Neuronal stem cell (in vitro differentiated cells): Measurements from ENCODE around the gene ERI3.

Experiments
- DNase-seq: peaks from one replicate; pipeline ENCODE4 v3.0.0-alpha.2; 2013; ENCODE audit warnings: low spot score
- H2AFZ ChIP-seq: one replicate; pipeline ENCODE4 v1.6.1; 2013; ENCODE audit warnings: mild to moderate bottlenecking, low read length, inconsistent platforms
- H2AK5ac ChIP-seq: 2 replicates; pipeline ENCODE4 v1.6.1; 2013; ENCODE audit warnings: low read depth, mild to moderate bottlenecking, inconsistent platforms, low read length, moderate library complexity, mixed read lengths
- H2BK120ac ChIP-seq: 2 replicates; pipeline ENCODE4 v1.6.1; 2013; ENCODE audit warnings: low read depth, mild to moderate bottlenecking, inconsistent platforms, low read length, moderate library complexity, mixed read lengths
- H2BK12ac ChIP-seq: one replicate; pipeline ENCODE4 v1.6.1; 2013; ENCODE audit warnings: low read length, inconsistent platforms
- H2BK15ac ChIP-seq: 2 replicates; pipeline ENCODE4 v1.6.1; 2013; ENCODE audit warnings: mild to moderate bottlenecking, low read length, inconsistent platforms, mixed read lengths
- H2BK5ac ChIP-seq: one replicate; pipeline ENCODE4 v1.6.1; 2013; ENCODE audit warnings: inconsistent platforms, mild to moderate bottlenecking, low read length, moderate library complexity
- H3K14ac ChIP-seq: one replicate; pipeline ENCODE4 v1.6.1; 2013; ENCODE audit warnings: low read length, inconsistent platforms
- H3K18ac ChIP-seq: 2 replicates; pipeline ENCODE4 v1.6.1; 2013; ENCODE audit warnings: low read length, inconsistent platforms
- H3K23ac ChIP-seq: 2 replicates; pipeline ENCODE4 v1.6.1; 2013; ENCODE audit warnings: low read depth, mild to moderate bottlenecking, mixed read lengths, low read length, inconsistent platforms; ENCODE audit not compliant: poor library complexity
- H3K27ac ChIP-seq: replicated peaks from 3 replicates; pipeline ENCODE4 v1.5.1; 2013; ENCODE audit warnings: low read length, inconsistent platforms
- H3K27me3 ChIP-seq, 3 experiments: 2 replicates each; pipeline ENCODE4 v1.6.1; 2013; ENCODE audit warnings: low read length in 3 of 3, mild to moderate bottlenecking in 2 of 3, inconsistent platforms in 1 of 3, low read depth in 1 of 3, mixed read lengths in 1 of 3, moderate library complexity in 1 of 3; ENCODE audit not compliant: control insufficient read depth in 3 of 3, insufficient read depth in 3 of 3
- H3K36me3 ChIP-seq, 2 donors: replicated peaks in 1 of 2; 2 replicates each; pipeline ENCODE4 v1.6.1; 2013; ENCODE audit warnings: low read length in 2 of 2; ENCODE audit not compliant: control insufficient read depth in 2 of 2, insufficient read depth in 2 of 2
- H3K4ac ChIP-seq: 2 replicates; pipeline ENCODE4 v1.6.1; 2013; ENCODE audit warnings: inconsistent platforms, mild to moderate bottlenecking, low read length, moderate library complexity
- H3K4me1 ChIP-seq, 2 donors: 1 replicate in 1 of 2; 2 replicates in 1 of 2; pipeline ENCODE4 v1.6.1; 2013; ENCODE audit warnings: low read length in 2 of 2, low read depth in 1 of 2; ENCODE audit not compliant: control insufficient read depth in 2 of 2, insufficient read depth in 1 of 2
- H3K4me2 ChIP-seq: one replicate; pipeline ENCODE4 v1.6.1; 2013; ENCODE audit warnings: mild to moderate bottlenecking, low read length, inconsistent platforms; ENCODE audit not compliant: insufficient read depth, poor library complexity, severe bottlenecking
- H3K4me3 ChIP-seq, 2 donors: 2 replicates each; pipeline ENCODE4 v1.5.1; 2013; ENCODE audit warnings: low read length in 2 of 2, mild to moderate bottlenecking in 2 of 2, inconsistent platforms in 1 of 2, moderate library complexity in 1 of 2
- H3K79me1 ChIP-seq: one replicate; pipeline ENCODE4 v1.6.1; 2013; ENCODE audit warnings: low read depth, mild to moderate bottlenecking, inconsistent platforms, low read length, moderate library complexity
- H3K9ac ChIP-seq: one replicate; pipeline ENCODE4 v1.6.1; 2013; ENCODE audit warnings: mild to moderate bottlenecking, low read depth, low read length, inconsistent platforms; ENCODE audit not compliant: poor library complexity
- H3K9me3 ChIP-seq, 2 donors: replicated peaks in 1 of 2; 2 replicates each; pipeline versions ENCODE3 to v1.6.1; 2013; ENCODE audit warnings: low read length in 2 of 2, mild to moderate bottlenecking in 2 of 2, inconsistent platforms in 1 of 2, low read depth in 1 of 2, mixed read lengths in 1 of 2, moderate library complexity in 1 of 2; ENCODE audit not compliant: control insufficient read depth in 2 of 2, insufficient read depth in 1 of 2
- H4K8ac ChIP-seq: one replicate; pipeline ENCODE4 v1.6.1; 2013; ENCODE audit warnings: low read depth, mild to moderate bottlenecking, inconsistent platforms, low read length, moderate library complexity
- H4K91ac ChIP-seq: one replicate; pipeline ENCODE4 v1.6.1; 2013; ENCODE audit warnings: low read length, low read depth, mild to moderate bottlenecking, inconsistent platforms; ENCODE audit not compliant: poor library complexity
- WGBS, 2 donors: extraction: QIAGEN DNeasy Blood & Tissue Kit; methylation state at CpG; one replicate each; pipeline ENCODE4 v1.1.7; 2013; ENCODE audit warnings: missing lambda C conversion rate in 2 of 2, mixed read lengths in 1 of 2; ENCODE audit not compliant: insufficient read length in 2 of 2, insufficient replicate concordance in 1 of 2; ENCODE audit errors: extremely low coverage in 2 of 2; 5-methylcytosine and 5-hydroxymethylcytosine counted together

Gene ERI3

DNA sequence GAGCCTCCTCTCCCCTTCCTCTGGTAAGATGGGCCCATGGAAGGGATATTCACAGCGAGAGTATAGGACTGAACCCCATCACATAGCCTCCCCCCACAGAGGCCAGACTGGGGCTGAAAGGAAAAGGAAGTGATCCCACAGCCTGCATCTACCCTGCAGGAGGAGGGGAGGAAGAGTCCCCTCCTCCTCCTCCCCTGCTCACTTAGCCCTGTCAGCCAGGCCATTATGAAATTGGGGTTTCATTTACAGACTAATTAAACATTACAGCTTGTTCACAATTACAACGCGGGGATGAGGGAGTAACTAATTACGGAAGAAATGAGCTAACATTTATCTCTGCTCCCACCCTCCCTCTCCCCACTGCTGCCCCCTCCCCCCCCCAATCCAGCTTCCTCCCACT lies 116.4 kb downstream of the ERI3 start:
- Histone ChIP-seq H3K4me2 (no peak overlapping the region), H2BK15ac (no peak overlapping the region), H2AK5ac (peak overlapping the region; percentile 10), H4K8ac (no peak overlapping the region), H3K9ac (no peak overlapping the region), H3K27ac (peak overlapping the region; percentile 6), H3K18ac (peak overlapping the region; percentile 5), H3K36me3 (peaks cover 5 to 10% of the 10 kb centered on the region in 2 donors), H3K9me3 (no peaks in the 10 kb centered on the region), H4K91ac (no peak overlapping the region), H2AFZ (no peak overlapping the region), H3K4me3 (no peak overlapping the region), H3K27me3 (no peaks in the 10 kb centered on the region), H3K23ac (no peak overlapping the region), H2BK12ac (no peak overlapping the region), H3K14ac (no peak overlapping the region), H3K4me1 (peaks cover 36 to 53% of the 10 kb centered on the region in 2 donors), H2BK5ac (no peak overlapping the region), H3K79me1 (no peaks in the 10 kb centered on the region), H3K4ac (no peak overlapping the region), H2BK120ac (peak overlapping the region; percentile 43)
- whole genome bisulfite sequencing, 2 donors = no CpG with 5 or more reads among the region's 4 CpGs
- no peak for DNase-seq

DNA sequence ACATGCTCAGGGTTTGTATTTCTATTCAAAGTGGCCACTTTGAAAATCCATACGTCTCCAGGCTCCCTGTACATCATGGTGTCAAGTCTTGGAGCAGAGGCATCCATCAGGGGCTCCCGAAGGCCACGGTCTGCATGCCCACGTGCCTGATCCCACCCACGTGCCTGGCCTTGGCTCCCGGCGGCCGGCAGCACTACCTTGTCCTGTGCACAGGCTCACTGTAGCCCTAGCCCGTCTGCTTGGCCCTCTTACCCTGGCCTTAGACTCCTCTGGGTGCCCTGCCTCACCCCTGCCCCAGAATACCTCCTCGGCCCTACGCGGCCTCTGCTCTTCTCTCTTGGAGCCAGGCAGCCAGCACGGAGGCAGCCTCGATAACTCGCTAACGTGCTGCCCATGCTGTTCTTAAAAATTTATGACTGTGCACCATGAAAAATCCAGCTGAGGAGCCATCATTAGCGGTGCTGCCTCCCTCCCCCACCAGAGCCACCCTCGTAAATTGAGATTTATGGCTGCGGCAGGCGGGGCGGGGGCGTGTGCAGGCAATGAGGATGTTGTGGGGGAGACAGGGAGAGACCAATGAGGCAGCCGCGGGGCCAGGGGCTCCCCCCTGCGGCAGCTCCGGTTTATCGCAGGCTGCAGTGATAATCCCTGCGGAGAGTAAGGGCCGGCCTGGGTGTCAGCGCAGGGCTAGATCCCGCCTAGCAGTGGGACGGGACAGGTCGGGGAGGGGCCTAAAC lies 117.2 kb downstream of the ERI3 start:
- Histone ChIP-seq H3K9ac (no peak overlapping the region), H4K8ac (no peak overlapping the region), H3K18ac (peak overlapping the region; percentile 89), H3K23ac (peak overlapping the region; percentile 38), H3K4me2 (no peak overlapping the region), H3K14ac (no peak overlapping the region), H4K91ac (no peak overlapping the region), H3K36me3 (peaks cover 5 to 9% of the 10 kb centered on the region in 2 donors), H3K79me1 (no peaks in the 10 kb centered on the region), H2BK15ac (peak overlapping the region; percentile 13), H2BK12ac (no peak overlapping the region), H3K27ac (no peak overlapping the region), H3K9me3 (no peaks in the 10 kb centered on the region), H3K27me3 (no peaks in the 10 kb centered on the region), H3K4me3 (no peak overlapping the region), H3K4me1 (peaks cover 36 to 46% of the 10 kb centered on the region in 2 donors), H2AK5ac (peak overlapping the region; percentile 90), H2BK120ac (peak overlapping the region; percentile 14), H2AFZ (no peak overlapping the region), H2BK5ac (peak overlapping the region; percentile 42), H3K4ac (no peak overlapping the region)
- DNase-seq = peak; percentile 66
- WGBS, 2 donors = no CpG with 5 or more reads among the region's 33 CpGs

GRCh38 chr1:44236490-44237272 lies 118.4 kb downstream of the ERI3 start:
- H2AK5ac ChIP-seq = peak overlapping the region; percentile 53
- no peaks in the 10 kb centered on the region for H3K27me3 ChIP-seq
- no peak for DNase-seq
- no peak overlapping the region for H3K4me3 ChIP-seq
- no peaks in the 10 kb centered on the region for H3K79me1 ChIP-seq
- H3K23ac ChIP-seq = no peak overlapping the region
- H3K4me1 ChIP-seq = peaks cover 33 to 34% of the 10 kb centered on the region in 2 donors
- H2BK5ac ChIP-seq = no peak overlapping the region
- WGBS, 2 donors = no CpG with 5 or more reads among the region's 8 CpGs
- no peak overlapping the region for H3K9ac ChIP-seq
- no peak overlapping the region for H4K8ac ChIP-seq
- no peak overlapping the region for H4K91ac ChIP-seq
- H2AFZ ChIP-seq = no peak overlapping the region
- H3K9me3 ChIP-seq = no peaks in the 10 kb centered on the region
- no peak overlapping the region for H2BK120ac ChIP-seq
- H2BK15ac ChIP-seq = no peak overlapping the region
- H3K27ac ChIP-seq = no peak overlapping the region
- H2BK12ac ChIP-seq = no peak overlapping the region
- H3K4ac ChIP-seq = no peak overlapping the region
- H3K18ac ChIP-seq = no peak overlapping the region
- peaks cover 5 to 17% of the 10 kb centered on the region in 2 donors for H3K36me3 ChIP-seq
- H3K14ac ChIP-seq = no peak overlapping the region
- no peak overlapping the region for H3K4me2 ChIP-seq

GRCh38 chr1:44235808-44236207 lies 119.2 kb downstream of the ERI3 start:
- no peak for DNase-seq
- Histone ChIP-seq H3K27ac (no peak overlapping the region), H4K91ac (no peak overlapping the region), H2BK120ac (no peak overlapping the region), H2BK15ac (no peak overlapping the region), H2BK5ac (no peak overlapping the region), H3K4me2 (no peak overlapping the region), H3K23ac (no peak overlapping the region), H3K79me1 (no peaks in the 10 kb centered on the region), H2AFZ (no peak overlapping the region), H3K4ac (no peak overlapping the region), H3K4me3 (no peak overlapping the region), H2AK5ac (no peak overlapping the region), H3K36me3 (peaks cover 6 to 22% of the 10 kb centered on the region in 2 donors), H3K9ac (no peak overlapping the region), H3K14ac (no peak overlapping the region), H2BK12ac (no peak overlapping the region), H3K27me3 (no peaks in the 10 kb centered on the region), H3K18ac (no peak overlapping the region), H4K8ac (no peak overlapping the region), H3K4me1 (peaks cover 24 to 28% of the 10 kb centered on the region in 2 donors), H3K9me3 (no peaks in the 10 kb centered on the region)
- WGBS, 2 donors = no CpG with 5 or more reads among the region's 5 CpGs
